SU-DHL-6 (cell line): ENCODE results near the gene FER1L5.

Experiments used
- H2AFZ ChIP-seq: fragments of 200-600 bp; sonication (generic); 2 replicates; pipeline ENCODE4 v1.6.1; 2014; ENCODE audit warnings: low read depth, mild to moderate bottlenecking, moderate library complexity, mixed read lengths, antibody characterized with exemption, low read length; ENCODE audit not compliant: severe bottlenecking
- H3F3A ChIP-seq: fragments of 200-600 bp; shearing (Covaris generic); 2 replicates; pipeline ENCODE4 v1.6.0; 2016; ENCODE audit warnings: antibody characterized with exemption, mild to moderate bottlenecking; ENCODE audit not compliant: insufficient read depth
- H3K27ac ChIP-seq: fragments of 200-600 bp; sonication (generic); 2 replicates; pipeline ENCODE4 v1.5.1; 2016; ENCODE audit warnings: low read depth, mild to moderate bottlenecking, low read length, moderate library complexity, mixed read lengths
- H3K27me3 ChIP-seq: fragments of 200-600 bp; sonication (generic), shearing (Covaris generic); 2 replicates; pipeline ENCODE4 v1.6.0; 2014; ENCODE audit warnings: mild to moderate bottlenecking, low read length
- H3K36me3 ChIP-seq: fragments of 200-600 bp; sonication (generic); 2 replicates; pipeline ENCODE4 v1.6.1; 2014; ENCODE audit warnings: mild to moderate bottlenecking, low read length, mixed read lengths
- H3K4me2 ChIP-seq: fragments of 300-600, 200-600 bp; shearing (Covaris generic), sonication (generic); 2 replicates; pipeline ENCODE4 v1.6.0; 2014; ENCODE audit warnings: low read length, low read depth, mild to moderate bottlenecking; ENCODE audit not compliant: poor library complexity, severe bottlenecking
- H3K4me3 ChIP-seq: fragments of 200-600 bp; sonication (generic); 2 replicates; pipeline ENCODE4 v1.5.1; 2014; ENCODE audit warnings: antibody characterized with exemption, low read length, mild to moderate bottlenecking, mixed read lengths; ENCODE audit not compliant: insufficient read depth, poor library complexity, severe bottlenecking
- H3K79me2 ChIP-seq: fragments of 200-600 bp; sonication (generic); 2 replicates; pipeline ENCODE4 v1.6.1; 2014; ENCODE audit warnings: mild to moderate bottlenecking, low read length, moderate library complexity; ENCODE audit not compliant: insufficient read depth
- H3K9ac ChIP-seq: fragments of 200-600 bp; sonication (generic); 2 replicates; pipeline ENCODE4 v1.7.0; 2014; ENCODE audit warnings: mild to moderate bottlenecking, low read length
- H3K9me2 ChIP-seq: fragments of 200-600 bp; sonication (generic); replicated peaks from 2 replicates; pipeline ENCODE4 v1.6.1; 2014; ENCODE audit warnings: low read length; ENCODE audit not compliant: insufficient read depth
- H3K9me3 ChIP-seq: fragments of 200-600 bp; sonication (generic); 2 replicates; pipeline ENCODE4 v1.6.1; 2014; ENCODE audit warnings: low read length, mixed read lengths; ENCODE audit not compliant: insufficient read depth
- H4K20me1 ChIP-seq: fragments of 200-600 bp; sonication (generic); 2 replicates; pipeline ENCODE4 v1.6.1; 2014; ENCODE audit warnings: low read depth, mild to moderate bottlenecking, antibody characterized with exemption, low read length, moderate library complexity, mixed read lengths
- CTCF ChIP-seq: fragments of 200-600 bp; sonication (generic); IDR thresholded peaks from one replicate; pipeline ENCODE4 v1.5.1; 2017; ENCODE audit warnings: antibody characterized with exemption, mild to moderate bottlenecking, low read length, moderate library complexity; ENCODE audit not compliant: insufficient read depth, poor library complexity, severe bottlenecking
- EZH2phosphoT487 ChIP-seq: fragments of 200-600 bp; sonication (generic), shearing (Covaris generic); conservative IDR thresholded peaks from 2 replicates; pipeline ENCODE4 v1.6.1; 2018; ENCODE audit warnings: mild to moderate bottlenecking, antibody characterized with exemption, low read length, moderate library complexity, mixed read lengths

Gene FER1L5

GRCh38 chr2:96734880-96735583, 92.5 kb downstream of the FER1L5 start:
- no peak overlapping the region for H2AFZ ChIP-seq
- no peak overlapping the region for H3K27ac ChIP-seq
- 0 out of 2 replicates have a peak, but pooled peaks cover 5% of the 10 kb centered on the region for H3K79me2 ChIP-seq
- TF ChIP-seq EZH2phosphoT487, result no peak
- TF ChIP-seq CTCF, result no peak
- H3K9ac ChIP-seq, result no peak overlapping the region
- no peaks in the 10 kb centered on the region for H3F3A ChIP-seq
- no peaks in the 10 kb centered on the region for H3K9me3 ChIP-seq
- no peaks in the 10 kb centered on the region for H3K36me3 ChIP-seq
- no peaks in the 10 kb centered on the region for H4K20me1 ChIP-seq
- H3K9me2 ChIP-seq, result no peaks in the 10 kb centered on the region
- no peak overlapping the region for H3K4me3 ChIP-seq
- H3K27me3 ChIP-seq, result no peaks in the 10 kb centered on the region
- no peak overlapping the region for H3K4me2 ChIP-seq

- no peak overlapping the region for H2AFZ ChIP-seq
- no peaks in the 10 kb centered on the region for H3K27me3 ChIP-seq
- H3K27ac ChIP-seq, result no peak overlapping the region
- 0 out of 2 replicates have a peak, but pooled peaks cover 4% of the 10 kb centered on the region for H3F3A ChIP-seq
- no peaks in the 10 kb centered on the region for H4K20me1 ChIP-seq
- no peak overlapping the region for H3K4me2 ChIP-seq
- no peaks in the 10 kb centered on the region for H3K9me2 ChIP-seq
- no peak overlapping the region for H3K9ac ChIP-seq
- no peak overlapping the region for H3K4me3 ChIP-seq
- H3K36me3 ChIP-seq, result no peaks in the 10 kb centered on the region
- H3K9me3 ChIP-seq, result no peaks in the 10 kb centered on the region
- 0 out of 2 replicates have a peak, but pooled peaks cover 5% of the 10 kb centered on the region for H3K79me2 ChIP-seq
- TF ChIP-seq CTCF, result no peak
- no peak for TF ChIP-seq EZH2phosphoT487
Measured at GRCh38 chr2:96737251-96737650, 94.7 kb downstream of the FER1L5 start.

GRCh38 chr2:96737831-96738230, 95.3 kb downstream of the FER1L5 start:
- Histone ChIP-seq H3K36me3 (no peaks in the 10 kb centered on the region), H3K9me3 (no peaks in the 10 kb centered on the region), H4K20me1 (no peaks in the 10 kb centered on the region), H3K9ac (no peak overlapping the region), H3K4me3 (no peak overlapping the region), H2AFZ (no peak overlapping the region), H3K79me2 (0 out of 2 replicates have a peak, but pooled peaks cover 5% of the 10 kb centered on the region), H3K9me2 (no peaks in the 10 kb centered on the region), H3K27me3 (no peaks in the 10 kb centered on the region), H3K27ac (no peak overlapping the region), H3F3A (0 out of 2 replicates have a peak, but pooled peaks cover 4% of the 10 kb centered on the region), H3K4me2 (peak overlapping the region; percentile 26)
- TF ChIP-seq CTCF (no peak), EZH2phosphoT487 (no peak)
